GM23338 (cell line): ENCODE measurements around the gene ABHD15. TPM values are rescaled to one million over a fixed set of nuclear protein-coding genes. Genes with fewer than 3 reads are reported as not detected.

Experiments
- ATAC-seq: fragments of 200-7000 bp; cut with Tn5 transposase; 3 replicates; pipeline ENCODE4 v1.9.1; 2020
- DNase-seq: peaks from one replicate; pipeline ENCODE4 v3.0.0-alpha.2; 2015; ENCODE audit warnings: low spot score
- H2AFZ ChIP-seq: fragments of 200-600 bp; sonication (generic); 2 replicates; pipeline ENCODE4 v1.8.0; 2016; ENCODE audit warnings: antibody characterized with exemption, mild to moderate bottlenecking, moderate library complexity
- H3F3A ChIP-seq: fragments of 200-600 bp; sonication (generic); replicated peaks from 2 replicates; pipeline ENCODE4 v1.8.0; 2017; ENCODE audit warnings: antibody characterized with exemption, mixed run types, low read depth
- H3K27ac ChIP-seq: fragments of 200-600 bp; sonication (generic); 2 replicates; pipeline ENCODE4 v1.6.1; 2016; ENCODE audit warnings: low read depth
- H3K27me3 ChIP-seq: fragments of 200-600 bp; sonication (generic); 2 replicates; pipeline ENCODE4 v1.8.0; 2016; ENCODE audit warnings: mild to moderate bottlenecking, mixed run types, moderate library complexity; ENCODE audit not compliant: insufficient read depth
- H3K36me3 ChIP-seq: fragments of 200-600 bp; sonication (generic); 2 replicates; pipeline ENCODE4 v1.8.0; 2016; ENCODE audit warnings: mild to moderate bottlenecking; ENCODE audit not compliant: insufficient read depth
- H3K4me1 ChIP-seq: fragments of 200-600 bp; sonication (generic); 2 replicates; pipeline ENCODE4 v1.8.0; 2016; ENCODE audit warnings: mild to moderate bottlenecking, moderate library complexity; ENCODE audit not compliant: insufficient read depth
- H3K4me2 ChIP-seq: fragments of 200-600 bp; sonication (generic); 2 replicates; pipeline ENCODE4 v1.7.1; 2017; ENCODE audit warnings: mixed run types
- H3K4me3 ChIP-seq: fragments of 200-600 bp; sonication (generic); 2 replicates; pipeline ENCODE4 v1.6.1; 2016; ENCODE audit warnings: mixed run types
- H3K79me2 ChIP-seq: fragments of 200-600 bp; sonication (generic); replicated peaks from 2 replicates; pipeline ENCODE4 v1.8.0; 2017; ENCODE audit warnings: mild to moderate bottlenecking; ENCODE audit not compliant: insufficient read depth
- H3K9me2 ChIP-seq: fragments of 200-600 bp; sonication (generic); 2 replicates; pipeline ENCODE4 v1.8.0; 2017; ENCODE audit not compliant: insufficient read depth
- H4K20me1 ChIP-seq: fragments of 200-600 bp; sonication (generic); replicated peaks from 2 replicates; pipeline ENCODE4 v1.8.0; 2017; ENCODE audit warnings: mild to moderate bottlenecking; ENCODE audit not compliant: insufficient read depth
- H3K27ac Mint-ChIP-seq: 2 replicates; pipeline ENCODE4 v1.8.0; 2020; ENCODE audit warnings: inconsistent platforms, mild to moderate bottlenecking, moderate library complexity, mixed read lengths
- H3K27me3 Mint-ChIP-seq: 3 replicates; pipeline ENCODE4 v1.8.0; 2022; ENCODE audit warnings: low read depth, mild to moderate bottlenecking, moderate library complexity, mixed read lengths, inconsistent platforms; ENCODE audit not compliant: insufficient read depth, poor library complexity
- H3K36me3 Mint-ChIP-seq: 3 replicates; pipeline ENCODE4 v1.8.0; 2021; ENCODE audit warnings: low read depth, mild to moderate bottlenecking, inconsistent platforms, moderate library complexity, mixed read lengths
- H3K4me1 Mint-ChIP-seq: 3 replicates; pipeline ENCODE4 v1.8.0; 2020; ENCODE audit warnings: mild to moderate bottlenecking, inconsistent platforms, mixed read lengths
- H3K4me3 Mint-ChIP-seq: 3 replicates; pipeline ENCODE4 v1.8.0; 2021; ENCODE audit warnings: moderate library complexity, mild to moderate bottlenecking, inconsistent platforms, mixed read lengths
- H3K9me3 Mint-ChIP-seq: 3 replicates; pipeline ENCODE4 v1.8.0; 2020; ENCODE audit warnings: moderate library complexity, mild to moderate bottlenecking, inconsistent platforms, mixed read lengths
- CREB1 ChIP-seq: fragments of 250-450 bp; sonication (Bioruptor Pico); IDR thresholded peaks from 2 replicates; pipeline ENCODE4 v1.5.0; 2020; ENCODE audit warnings: low read depth, mild to moderate bottlenecking, moderate library complexity
- CTCF ChIP-seq, 2 experiments: fragments of 200-600 bp in 1 of 2; sonication (generic) in 1 of 2; conservative IDR thresholded peaks; 2 replicates each; pipeline versions ENCODE4 v1.5.1 to v1.6.1; 2016 to 2017; ENCODE audit warnings: antibody characterized with exemption in 2 of 2, low read depth in 2 of 2, mild to moderate bottlenecking in 2 of 2, moderate library complexity in 1 of 2
- ETS1 ChIP-seq: IDR thresholded peaks from 2 replicates; pipeline ENCODE4 v1.6.1; 2016; ENCODE audit warnings: antibody characterized with exemption
- EZH2 ChIP-seq: fragments of 200-600 bp; sonication (generic); IDR thresholded peaks from one replicate; pipeline ENCODE4 v1.8.0; 2017; ENCODE audit warnings: antibody characterized with exemption, mild to moderate bottlenecking, low read depth; ENCODE audit not compliant: unreplicated experiment
- JUNB ChIP-seq: IDR thresholded peaks from one replicate; pipeline ENCODE4 v1.6.1; 2016; ENCODE audit warnings: antibody characterized with exemption; ENCODE audit not compliant: unreplicated experiment
- NANOG ChIP-seq: IDR thresholded peaks from 2 replicates; pipeline ENCODE4 v1.6.1; 2016; ENCODE audit warnings: antibody characterized with exemption, borderline replicate concordance
- POLR2AphosphoS5 ChIP-seq: IDR thresholded peaks from 2 replicates; pipeline ENCODE4 v1.6.1; 2016; ENCODE audit warnings: antibody characterized with exemption, low read depth
- REST ChIP-seq: IDR thresholded peaks from one replicate; pipeline ENCODE4 v1.6.1; 2018; ENCODE audit warnings: antibody characterized with exemption; ENCODE audit not compliant: unreplicated experiment
- STAT1 ChIP-seq: IDR thresholded peaks from one replicate; pipeline ENCODE4 v1.6.1; 2016; ENCODE audit warnings: antibody characterized with exemption; ENCODE audit not compliant: unreplicated experiment
- ZNF114 ChIP-seq: fragments of 250-450 bp; sonication (Bioruptor Pico); IDR thresholded peaks from 2 replicates; pipeline ENCODE4 v1.5.0; 2020; ENCODE audit warnings: mild to moderate bottlenecking, moderate library complexity
- polyA plus RNA-seq: library from polyadenylated mRNA; unstranded; fragments of >200 nt; fragmentation: Nextera tagmentation; extraction: Ambion mirVana; gene quantifications from 2 replicates; pipeline ENCODE4 v1.2.1, GENCODE V29; 2016
- total RNA-seq: library from RNA; depleted of rRNA; stranded (reverse); fragments of >200 nt; shearing (Covaris generic); gene quantifications from 2 replicates; pipeline ENCODE4 v1.2.3, GENCODE V29; 2014

Gene ABHD15
- total and polyA plus RNA-seq, 2 experiments from 2014 or later = 0.27 to 2.5 TPM

- H3K27ac ChIP-seq = no peak overlapping the region
- Mint-ChIP-seq H3K4me3 (peak overlapping the region; percentile 64; the same call in 1 of the 3 replicates), H3K4me1 (peaks cover 26% of the 10 kb centered on the region), H3K9me3 (no peaks in the 10 kb centered on the region; the same call in 2 of the 3 replicates), H3K36me3 (peaks cover 4% of the 10 kb centered on the region; the same call in 2 of the 3 replicates), H3K27ac (no peak overlapping the region), H3K27me3 (peaks cover 43% of the 10 kb centered on the region)
- peak; percentile 96 for DNase-seq
- peaks cover 26% of the 10 kb centered on the region for H3K4me1 ChIP-seq
- H3F3A ChIP-seq = 0 out of 2 replicates have a peak, but pooled peaks cover 4% of the 10 kb centered on the region
- H3K79me2 ChIP-seq = no peaks in the 10 kb centered on the region
- no peaks in the 10 kb centered on the region for H3K9me2 ChIP-seq
- no peaks in the 10 kb centered on the region for H3K36me3 ChIP-seq
- peaks cover 5% of the 10 kb centered on the region; the same call in 1 of the 2 replicates for H4K20me1 ChIP-seq
- peak; percentile 52 for ATAC-seq
- TF ChIP-seq CTCF (conservative IDR thresholded peaks at IDR 0.05; ENCODE audit: low read depth in 2 of 2) (peak; percentile 59 to 90), ZNF114 (CRISPR knock-in tag) (no peak), CREB1 (CRISPR knock-in tag) (peak; percentile 67), EZH2 (no peak), STAT1 (no peak), POLR2AphosphoS5 (peak; percentile 40; the same call in 1 of the 2 replicates), JUNB (no peak)
- H3K4me3 ChIP-seq = peak overlapping the region; percentile 67
- H3K27me3 ChIP-seq = peaks cover 54% of the 10 kb centered on the region
- peak overlapping the region; percentile 92 for H3K4me2 ChIP-seq
- peak overlapping the region; percentile 72; the same call in 1 of the 2 replicates for H2AFZ ChIP-seq
Observed at GRCh38 chr17:29613352-29613837, 46.6 kb upstream of the ABHD15 start.

- peaks cover 42% of the 10 kb centered on the region for H3K27me3 Mint-ChIP-seq
- 0 out of 2 replicates have a peak, but pooled peaks cover 4% of the 10 kb centered on the region for H3F3A ChIP-seq
- no peak overlapping the region for H3K27ac ChIP-seq
- H3K4me3 Mint-ChIP-seq = no peak overlapping the region
- no peaks in the 10 kb centered on the region; the same call in 2 of the 3 replicates for H3K9me3 Mint-ChIP-seq
- no peak overlapping the region for H2AFZ ChIP-seq
- no peaks in the 10 kb centered on the region for H3K79me2 ChIP-seq
- H3K9me2 ChIP-seq = no peaks in the 10 kb centered on the region
- peak overlapping the region; percentile 67; the same call in 1 of the 2 replicates for H3K4me3 ChIP-seq
- peak; percentile 4 for ATAC-seq
- DNase-seq = peak; percentile 38
- H3K4me1 Mint-ChIP-seq = peaks cover 24% of the 10 kb centered on the region
- H3K4me2 ChIP-seq = peak overlapping the region; percentile 55; the same call in 1 of the 2 replicates
- no peak overlapping the region for H3K27ac Mint-ChIP-seq
- peaks cover 4% of the 10 kb centered on the region; the same call in 2 of the 3 replicates for H3K36me3 Mint-ChIP-seq
- H4K20me1 ChIP-seq = peaks cover 5% of the 10 kb centered on the region; the same call in 1 of the 2 replicates
- peaks cover 46% of the 10 kb centered on the region for H3K27me3 ChIP-seq
- peaks cover 24% of the 10 kb centered on the region for H3K4me1 ChIP-seq
- no peaks in the 10 kb centered on the region; the same call in 1 of the 2 replicates for H3K36me3 ChIP-seq
- TF ChIP-seq ETS1 (no peak), EZH2 (no peak), NANOG (no peak), REST (no peak), CTCF (conservative IDR thresholded peaks at IDR 0.05; ENCODE audit: low read depth in 2 of 2) (no peak), POLR2AphosphoS5 (no peak)
Observed at GRCh38 chr17:29612404-29613280, 45.8 kb upstream of the ABHD15 start.
